ENCODE results near the gene GAK. TPM values are rescaled to one million over a fixed set of nuclear protein-coding genes. Genes with fewer than 3 reads are reported as not detected.

The GAK gene
- total and polyA plus RNA-seq, 2 donors from 2014 or later, result 92.0 to 124 TPM

DNA sequence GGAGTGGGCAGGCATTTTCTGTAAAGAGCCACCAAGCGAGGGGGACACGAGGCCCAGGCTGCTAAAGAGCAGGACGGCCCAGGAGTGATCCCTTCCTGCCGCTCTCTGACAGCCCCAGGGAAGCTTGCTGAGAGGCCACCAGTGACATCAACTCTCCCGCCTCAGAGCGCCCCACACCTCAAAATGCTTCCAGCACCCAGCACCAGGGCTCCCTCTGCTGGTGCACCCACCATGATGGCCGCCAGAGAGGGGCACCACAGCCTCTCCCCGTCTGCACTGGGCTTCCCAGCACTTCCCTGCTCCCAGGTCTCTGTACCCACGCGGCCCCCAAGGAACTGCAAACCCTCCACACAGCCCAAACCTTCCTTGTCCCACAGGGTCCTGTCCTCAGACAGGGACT is 40.4 kb downstream of the GAK start:
- no peak overlapping the region for H3K9ac ChIP-seq (ENCODE audit: low read length in 3 of 3)
- H3K36me3 ChIP-seq (ENCODE audit: control insufficient read depth in 2 of 3, insufficient read depth in 3 of 3, low read length in 3 of 3), result peaks cover 7 to 27% (median 12%) of the 10 kb centered on the region in 3 donors
- H3K4me1 ChIP-seq (ENCODE audit: control insufficient read depth in 2 of 3, insufficient read depth in 2 of 3, low read depth in 1 of 3, low read length in 3 of 3), result no peaks in the 10 kb centered on the region
- intact Hi-C loops (cut with DNase I), result no loop called here
- TF ChIP-seq, protein P1, sequence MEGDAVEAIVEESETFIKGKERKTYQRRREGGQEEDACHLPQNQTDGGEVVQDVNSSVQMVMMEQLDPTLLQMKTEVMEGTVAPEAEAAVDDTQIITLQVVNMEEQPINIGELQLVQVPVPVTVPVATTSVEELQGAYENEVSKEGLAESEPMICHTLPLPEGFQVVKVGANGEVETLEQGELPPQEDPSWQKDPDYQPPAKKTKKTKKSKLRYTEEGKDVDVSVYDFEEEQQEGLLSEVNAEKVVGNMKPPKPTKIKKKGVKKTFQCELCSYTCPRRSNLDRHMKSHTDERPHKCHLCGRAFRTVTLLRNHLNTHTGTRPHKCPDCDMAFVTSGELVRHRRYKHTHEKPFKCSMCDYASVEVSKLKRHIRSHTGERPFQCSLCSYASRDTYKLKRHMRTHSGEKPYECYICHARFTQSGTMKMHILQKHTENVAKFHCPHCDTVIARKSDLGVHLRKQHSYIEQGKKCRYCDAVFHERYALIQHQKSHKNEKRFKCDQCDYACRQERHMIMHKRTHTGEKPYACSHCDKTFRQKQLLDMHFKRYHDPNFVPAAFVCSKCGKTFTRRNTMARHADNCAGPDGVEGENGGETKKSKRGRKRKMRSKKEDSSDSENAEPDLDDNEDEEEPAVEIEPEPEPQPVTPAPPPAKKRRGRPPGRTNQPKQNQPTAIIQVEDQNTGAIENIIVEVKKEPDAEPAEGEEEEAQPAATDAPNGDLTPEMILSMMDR (IDR thresholded peaks at IDR 0.05; ENCODE audit: borderline replicate concordance, extremely low read depth, insufficient read depth), result no peak
- H3K9me3 ChIP-seq (ENCODE audit: control insufficient read depth in 2 of 3, insufficient read depth in 1 of 3, low read length in 3 of 3), result no peaks in the 10 kb centered on the region
- FAIRE-seq (no peak), DNase-seq (no peak)
- H3K4me3 ChIP-seq (ENCODE audit: low read length in 3 of 3), result no peak overlapping the region
- H3K27ac ChIP-seq (ENCODE audit: low read depth in 2 of 2, low read length in 2 of 2), result no peak overlapping the region
- H3K27me3 ChIP-seq (ENCODE audit: control insufficient read depth, insufficient read depth, low read length), result no peaks in the 10 kb centered on the region

DNA sequence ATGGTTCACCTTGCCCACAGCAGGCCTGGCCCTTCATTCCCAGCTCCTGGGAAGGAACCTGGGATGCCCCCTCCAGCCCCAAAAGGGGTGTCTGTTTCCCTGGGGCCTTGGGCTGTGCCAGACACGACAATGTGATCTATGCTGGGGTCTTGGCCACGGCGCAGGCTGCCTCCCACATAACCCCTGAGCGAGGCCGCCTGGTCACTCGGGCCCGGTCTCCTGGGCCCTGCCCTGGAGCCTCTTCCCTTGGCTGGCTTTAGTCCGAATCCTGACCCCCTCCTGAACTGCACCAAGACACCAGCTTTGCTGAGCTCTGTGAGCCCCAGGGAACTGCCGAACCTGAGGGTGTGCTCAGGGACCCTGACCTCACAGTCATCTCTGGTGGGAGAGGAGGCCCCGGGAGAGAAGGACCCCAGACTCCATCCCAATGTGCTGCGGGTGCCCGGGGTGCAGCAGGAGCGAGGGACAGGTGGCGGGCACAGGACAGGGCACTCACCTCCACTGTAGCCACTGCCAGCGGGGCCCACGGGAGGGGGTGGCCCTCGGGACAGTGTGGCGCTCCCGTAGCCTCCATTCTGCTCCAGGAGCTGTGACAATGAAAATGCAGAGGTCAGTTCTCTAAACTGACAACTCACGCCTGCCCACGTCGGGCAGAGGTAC is 42.0 kb downstream of the GAK start:
- intact Hi-C loops (cut with DNase I), result no loop called here
- H3K27me3 ChIP-seq (ENCODE audit: control insufficient read depth, insufficient read depth, low read length), result no peaks in the 10 kb centered on the region
- H3K4me1 ChIP-seq (ENCODE audit: control insufficient read depth in 2 of 3, insufficient read depth in 2 of 3, low read depth in 1 of 3, low read length in 3 of 3), result no peaks in the 10 kb centered on the region
- peaks cover 7 to 27% (median 12%) of the 10 kb centered on the region in 3 donors for H3K36me3 ChIP-seq (ENCODE audit: control insufficient read depth in 2 of 3, insufficient read depth in 3 of 3, low read length in 3 of 3)
- TF ChIP-seq, protein P1 (IDR thresholded peaks at IDR 0.05; ENCODE audit: borderline replicate concordance, extremely low read depth, insufficient read depth), result no peak
- H3K4me3 ChIP-seq (ENCODE audit: low read length in 3 of 3), result no peak overlapping the region
- DNase-seq (no peak), FAIRE-seq (no peak)
- no peak overlapping the region for H3K27ac ChIP-seq (ENCODE audit: low read depth in 2 of 2, low read length in 2 of 2)
- no peaks in the 10 kb centered on the region for H3K9me3 ChIP-seq (ENCODE audit: control insufficient read depth in 2 of 3, insufficient read depth in 1 of 3, low read length in 3 of 3)
- no peak overlapping the region for H3K9ac ChIP-seq (ENCODE audit: low read length in 3 of 3)

DNA sequence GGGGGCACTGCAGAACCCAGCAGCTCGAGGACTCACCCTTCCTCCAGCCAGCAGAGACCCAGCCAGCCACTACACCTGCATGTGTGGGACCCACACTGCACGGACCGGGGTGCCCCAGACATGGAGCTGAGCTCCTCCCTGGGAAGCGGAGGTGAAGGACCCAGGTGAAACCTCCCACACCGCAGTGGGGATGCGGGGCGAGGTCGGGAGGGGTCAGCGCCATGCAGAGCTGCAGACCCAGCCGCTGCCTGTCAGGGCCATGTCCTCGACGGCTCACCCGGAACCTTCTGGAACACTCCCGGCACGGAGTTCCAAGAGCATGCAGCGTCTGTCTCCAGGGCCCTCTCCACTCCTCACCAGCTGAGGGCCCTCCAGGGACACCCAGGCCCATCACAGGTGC is 42.6 kb downstream of the GAK start:
- no peaks in the 10 kb centered on the region for H3K4me1 ChIP-seq (ENCODE audit: control insufficient read depth in 2 of 3, insufficient read depth in 2 of 3, low read depth in 1 of 3, low read length in 3 of 3)
- H3K27ac ChIP-seq (ENCODE audit: low read depth in 2 of 2, low read length in 2 of 2), result no peak overlapping the region
- no peaks in the 10 kb centered on the region for H3K9me3 ChIP-seq (ENCODE audit: control insufficient read depth in 2 of 3, insufficient read depth in 1 of 3, low read length in 3 of 3)
- no peak overlapping the region for H3K9ac ChIP-seq (ENCODE audit: low read length in 3 of 3)
- intact Hi-C loops (cut with DNase I), result no loop called here
- no peak overlapping the region for H3K4me3 ChIP-seq (ENCODE audit: low read length in 3 of 3)
- DNase-seq (no peak), FAIRE-seq (no peak)
- H3K27me3 ChIP-seq (ENCODE audit: control insufficient read depth, insufficient read depth, low read length), result no peaks in the 10 kb centered on the region
- peaks cover 7 to 31% (median 17%) of the 10 kb centered on the region in 3 donors for H3K36me3 ChIP-seq (ENCODE audit: control insufficient read depth in 2 of 3, insufficient read depth in 3 of 3, low read length in 3 of 3)
- TF ChIP-seq, protein P1 (IDR thresholded peaks at IDR 0.05; ENCODE audit: borderline replicate concordance, extremely low read depth, insufficient read depth), result no peak

DNA sequence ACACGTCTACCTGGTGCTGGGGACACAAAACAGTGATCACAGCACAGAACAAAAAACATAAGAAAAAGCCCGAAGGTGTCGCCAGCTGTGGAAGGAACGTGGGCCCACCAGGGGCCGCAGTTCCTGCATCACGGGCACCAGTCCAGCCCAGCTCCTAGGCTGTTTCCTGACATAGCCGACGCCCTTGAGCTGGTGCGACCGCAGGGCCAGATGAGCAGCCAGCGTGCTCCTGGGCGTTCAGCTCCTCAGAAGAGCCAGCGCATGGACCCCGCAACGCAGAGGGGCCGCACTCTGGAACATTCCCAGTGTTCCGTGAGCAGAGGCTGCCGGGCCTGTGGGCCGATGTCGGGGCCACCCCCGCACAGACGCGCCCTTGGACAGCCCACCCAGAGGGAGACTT is 44.1 kb downstream of the GAK start:
- Histone ChIP-seq H3K9ac (ENCODE audit: low read length in 3 of 3) (no peak overlapping the region), H3K27me3 (ENCODE audit: control insufficient read depth, insufficient read depth, low read length) (no peaks in the 10 kb centered on the region), H3K9me3 (ENCODE audit: control insufficient read depth in 2 of 3, insufficient read depth in 1 of 3, low read length in 3 of 3) (no peaks in the 10 kb centered on the region), H3K4me1 (ENCODE audit: control insufficient read depth in 2 of 3, insufficient read depth in 2 of 3, low read depth in 1 of 3, low read length in 3 of 3) (no peaks in the 10 kb centered on the region), H3K27ac (ENCODE audit: low read depth in 2 of 2, low read length in 2 of 2) (no peak overlapping the region), H3K4me3 (ENCODE audit: low read length in 3 of 3) (no peak overlapping the region), H3K36me3 (ENCODE audit: control insufficient read depth in 2 of 3, insufficient read depth in 3 of 3, low read length in 3 of 3) (peaks cover 7 to 28% (median 17%) of the 10 kb centered on the region in 3 donors)
- intact Hi-C loops (cut with DNase I), result no loop called here
- DNase-seq (no peak), FAIRE-seq (no peak)
- TF ChIP-seq, protein P1 (IDR thresholded peaks at IDR 0.05; ENCODE audit: borderline replicate concordance, extremely low read depth, insufficient read depth), result no peak
